Liver (tissue), 9 donors: Measurements from ENCODE around the gene ERAL1. TPM values are rescaled to one million over a fixed set of nuclear protein-coding genes. Genes with fewer than 3 reads are reported as not detected.

Experiments used
- DNase-seq: peaks from one replicate; pipeline ENCODE4 v3.0.0-alpha.2; 2017; ENCODE audit warnings: low spot score
- H3K27ac ChIP-seq, 2 donors: one replicate each; pipeline ENCODE4 v1.7.0; 2013; ENCODE audit warnings: inconsistent platforms in 2 of 2, low read length in 2 of 2, control low read depth in 1 of 2, low read depth in 1 of 2, mild to moderate bottlenecking in 1 of 2
- H3K27me3 ChIP-seq, 4 donors: one replicate each; pipeline versions ENCODE4 v1.6.1 to v1.7.0; 2013; ENCODE audit warnings: low read length in 3 of 4, inconsistent platforms in 1 of 4, mild to moderate bottlenecking in 1 of 4, moderate library complexity in 1 of 4; ENCODE audit not compliant: control insufficient read depth in 4 of 4, insufficient read depth in 4 of 4
- H3K36me3 ChIP-seq, 4 donors: one replicate each; pipeline versions ENCODE4 v1.6.1 to v1.7.0; 2013; ENCODE audit warnings: low read length in 3 of 4, mild to moderate bottlenecking in 3 of 4, low read depth in 1 of 4, moderate library complexity in 1 of 4; ENCODE audit not compliant: control insufficient read depth in 4 of 4, insufficient read depth in 3 of 4
- H3K4me1 ChIP-seq, 4 donors: one replicate each; pipeline versions ENCODE4 v1.6.1 to v1.7.0; 2013; ENCODE audit warnings: low read length in 3 of 4, mild to moderate bottlenecking in 3 of 4, moderate library complexity in 1 of 4; ENCODE audit not compliant: control insufficient read depth in 4 of 4, insufficient read depth in 4 of 4
- H3K4me3 ChIP-seq, 3 donors: one replicate each; pipeline versions ENCODE4 v1.6.1 to v1.7.0; 2013; ENCODE audit warnings: low read length in 3 of 3, control low read depth in 1 of 3, low read depth in 1 of 3, mild to moderate bottlenecking in 1 of 3
- H3K9ac ChIP-seq, 2 donors: one replicate each; pipeline ENCODE4 v1.7.0; 2013; ENCODE audit warnings: low read length in 2 of 2, mild to moderate bottlenecking in 2 of 2, moderate library complexity in 2 of 2, control low read depth in 1 of 2, low read depth in 1 of 2
- H3K9me3 ChIP-seq, 4 donors: one replicate each; pipeline versions ENCODE4 v1.6.1 to v1.7.0; 2013; ENCODE audit warnings: low read length in 3 of 4; ENCODE audit not compliant: control insufficient read depth in 4 of 4
- CTCF ChIP-seq: fragments of 150-350 bp; IDR thresholded peaks from 2 replicates; pipeline ENCODE4 v1.5.1; 2017; ENCODE audit warnings: improper control_type of control experiment, low read depth, low read length; ENCODE audit not compliant: missing input control
- EGR1 ChIP-seq, 2 donors: IDR thresholded peaks; 2 replicates each; pipeline ENCODE4 v1.6.1; 2016 to 2018; ENCODE audit warnings: antibody characterized with exemption in 2 of 2, low read depth in 2 of 2
- FOXA1 ChIP-seq: IDR thresholded peaks from 2 replicates; pipeline ENCODE4 v1.6.1; 2016; ENCODE audit warnings: antibody characterized with exemption
- FOXA2 ChIP-seq: IDR thresholded peaks from 2 replicates; pipeline ENCODE4 v1.6.1; 2016; ENCODE audit warnings: antibody characterized with exemption
- GABPA ChIP-seq, 2 donors: IDR thresholded peaks in 1 of 2; conservative IDR thresholded peaks in 1 of 2; 2 replicates each; pipeline ENCODE4 v1.6.1; 2016; ENCODE audit warnings: antibody characterized with exemption in 2 of 2, mild to moderate bottlenecking in 1 of 2, moderate library complexity in 1 of 2
- HNF4G ChIP-seq: IDR thresholded peaks from 2 replicates; pipeline ENCODE4 v1.6.1; 2016; ENCODE audit warnings: antibody characterized with exemption
- MAX ChIP-seq: IDR thresholded peaks from 2 replicates; pipeline ENCODE4 v1.6.1; 2016; ENCODE audit warnings: antibody characterized with exemption
- RXRA ChIP-seq, 2 donors: IDR thresholded peaks; 2 replicates each; pipeline ENCODE4 v1.6.1; 2017 to 2018; ENCODE audit warnings: antibody characterized with exemption in 2 of 2, mild to moderate bottlenecking in 1 of 2
- SP1 ChIP-seq: IDR thresholded peaks from 2 replicates; pipeline ENCODE4 v1.6.1; 2018; ENCODE audit warnings: antibody characterized with exemption, mild to moderate bottlenecking
- TAF1 ChIP-seq: conservative IDR thresholded peaks from 2 replicates; pipeline ENCODE4 v1.6.1; 2016; ENCODE audit warnings: antibody characterized with exemption, mild to moderate bottlenecking
- YY1 ChIP-seq: IDR thresholded peaks from 2 replicates; pipeline ENCODE4 v1.6.1; 2016; ENCODE audit warnings: antibody characterized with exemption, mild to moderate bottlenecking
- WGBS: extraction: QIAGEN DNeasy Blood & Tissue Kit; methylation state at CpG from one replicate; pipeline ENCODE4 v1.1.7; 2013; 5-methylcytosine and 5-hydroxymethylcytosine counted together
- polyA plus RNA-seq, 2 donors: library from polyadenylated mRNA; stranded (reverse) in 1 of 2; unstranded in 1 of 2; fragments of 200-250 nt in 1 of 2; fragments of >200 nt in 1 of 2; fragmentation: Nextera tagmentation in 1 of 2; extraction: Ambion mirVana in 1 of 2; gene quantifications; one replicate each; pipeline versions ENCODE4 v1.2.1 to v1.2.3, GENCODE V29; 2013 to 2015
- total RNA-seq, 2 donors: library from RNA; depleted of rRNA; stranded (reverse); fragments of >200 nt; gene quantifications; one replicate each; pipeline ENCODE4 v1.2.3, GENCODE V29; 2014
- TF ChIP-seq, protein P1 (sequence below): IDR thresholded peaks from 2 replicates; pipeline ENCODE4 v1.6.1; 2016; ENCODE audit warnings: antibody characterized with exemption
- TF ChIP-seq, protein P2 (sequence below): IDR thresholded peaks from 2 replicates; pipeline ENCODE4 v1.6.1; 2016; ENCODE audit warnings: antibody characterized with exemption, mild to moderate bottlenecking
- donor health status: healthy.
- donor health status: healthy.
- donor health status: healthy.
- donor health status: healthy.
- donor health status: healthy.

ERAL1 gene
- total and polyA plus RNA-seq, 4 donors, result 17.3 to 34.5 (median 29.5) TPM

DNA sequence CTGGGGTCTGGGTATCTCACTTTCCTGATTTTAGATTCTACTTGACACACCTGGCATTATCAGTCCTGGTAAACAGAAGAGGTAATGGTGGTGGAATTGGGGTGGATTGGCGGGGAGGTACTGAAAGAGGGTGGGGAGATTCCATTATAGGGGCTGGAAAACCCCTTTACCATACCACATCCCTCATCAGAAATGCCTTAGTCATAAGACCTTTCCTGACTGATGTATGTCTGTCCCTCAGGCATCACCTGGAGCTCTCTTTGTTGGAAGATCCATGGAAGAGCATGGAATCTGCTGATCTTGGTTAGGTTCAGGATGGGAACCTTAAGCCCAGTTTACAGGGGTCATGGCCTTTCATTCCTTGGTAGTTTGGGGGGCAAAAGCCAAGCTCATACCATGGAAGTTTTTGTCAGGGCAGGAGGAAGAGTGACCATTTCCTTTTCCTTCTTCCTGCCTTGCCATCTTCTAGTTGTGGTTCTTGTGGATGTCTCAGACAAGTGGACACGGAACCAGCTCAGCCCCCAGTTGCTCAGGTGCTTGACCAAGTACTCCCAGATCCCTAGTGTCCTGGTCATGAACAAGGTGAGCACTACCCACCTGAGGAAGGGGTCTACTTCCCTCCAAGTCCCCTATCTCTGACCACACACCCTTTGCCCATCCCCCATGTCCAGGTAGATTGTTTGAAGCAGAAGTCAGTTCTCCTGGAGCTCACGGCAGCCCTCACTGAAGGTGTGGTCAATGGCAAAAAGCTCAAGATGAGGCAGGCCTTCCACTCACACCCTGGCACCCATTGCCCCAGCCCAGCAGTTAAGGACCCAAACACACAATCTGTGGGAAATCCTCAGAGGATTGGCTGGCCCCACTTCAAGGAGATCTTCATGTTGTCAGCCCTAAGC, 3.3 kb downstream of the ERAL1 start:
- no peak for TF ChIP-seq HNF4G
- Histone ChIP-seq H3K27me3 (no peaks in the 10 kb centered on the region), H3K4me1 (peaks cover 1 to 18% (median 11%) of the 10 kb centered on the region in 4 donors), H3K9me3 (no peaks in the 10 kb centered on the region), H3K36me3 (peaks cover 4 to 33% (median 21%) of the 10 kb centered on the region in 4 donors), H3K27ac (no peak overlapping the region), H3K4me3 (no peak overlapping the region), H3K9ac (no peak overlapping the region)
- 94% methylated on average over 3 of the region's 3 CpGs for WGBS
- DNase-seq, result no peak

DNA sequence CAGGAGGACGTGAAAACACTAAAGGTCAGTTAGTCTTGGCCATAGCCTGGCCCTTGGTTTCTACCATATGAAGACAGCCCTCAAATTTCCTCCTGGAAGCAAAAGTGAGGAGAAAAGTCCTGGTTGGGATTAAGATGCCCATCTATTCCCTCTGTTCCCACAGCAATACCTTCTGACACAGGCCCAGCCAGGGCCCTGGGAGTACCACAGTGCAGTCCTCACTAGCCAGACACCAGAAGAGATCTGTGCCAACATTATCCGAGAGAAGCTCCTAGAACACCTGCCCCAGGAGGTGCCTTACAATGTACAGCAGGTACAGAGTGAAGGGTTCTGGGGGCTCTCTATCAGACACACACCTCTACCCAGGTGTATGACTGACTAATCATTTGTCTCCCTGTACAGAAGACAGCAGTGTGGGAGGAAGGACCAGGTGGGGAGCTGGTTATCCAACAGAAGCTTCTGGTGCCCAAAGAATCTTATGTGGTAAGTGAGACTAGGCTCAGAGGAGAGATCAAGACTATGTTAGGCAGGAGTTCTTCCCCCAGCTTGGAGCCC, 4.1 kb downstream of the ERAL1 start:
- 46% methylated on average over 2 of the region's 2 CpGs for WGBS
- peaks cover 4 to 33% (median 21%) of the 10 kb centered on the region in 4 donors for H3K36me3 ChIP-seq
- H3K27me3 ChIP-seq, result no peaks in the 10 kb centered on the region
- no peak overlapping the region for H3K27ac ChIP-seq
- no peak for DNase-seq
- no peak overlapping the region for H3K4me3 ChIP-seq
- H3K4me1 ChIP-seq, result peaks cover 1 to 18% (median 11%) of the 10 kb centered on the region in 4 donors
- H3K9me3 ChIP-seq, result no peaks in the 10 kb centered on the region
- TF ChIP-seq FOXA2, result no peak
- TF ChIP-seq MAX, result no peak
- TF ChIP-seq, protein P1, sequence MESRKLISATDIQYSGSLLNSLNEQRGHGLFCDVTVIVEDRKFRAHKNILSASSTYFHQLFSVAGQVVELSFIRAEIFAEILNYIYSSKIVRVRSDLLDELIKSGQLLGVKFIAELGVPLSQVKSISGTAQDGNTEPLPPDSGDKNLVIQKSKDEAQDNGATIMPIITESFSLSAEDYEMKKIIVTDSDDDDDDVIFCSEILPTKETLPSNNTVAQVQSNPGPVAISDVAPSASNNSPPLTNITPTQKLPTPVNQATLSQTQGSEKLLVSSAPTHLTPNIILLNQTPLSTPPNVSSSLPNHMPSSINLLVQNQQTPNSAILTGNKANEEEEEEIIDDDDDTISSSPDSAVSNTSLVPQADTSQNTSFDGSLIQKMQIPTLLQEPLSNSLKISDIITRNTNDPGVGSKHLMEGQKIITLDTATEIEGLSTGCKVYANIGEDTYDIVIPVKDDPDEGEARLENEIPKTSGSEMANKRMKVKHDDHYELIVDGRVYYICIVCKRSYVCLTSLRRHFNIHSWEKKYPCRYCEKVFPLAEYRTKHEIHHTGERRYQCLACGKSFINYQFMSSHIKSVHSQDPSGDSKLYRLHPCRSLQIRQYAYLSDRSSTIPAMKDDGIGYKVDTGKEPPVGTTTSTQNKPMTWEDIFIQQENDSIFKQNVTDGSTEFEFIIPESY, result no peak
- no peak for TF ChIP-seq GABPA (IDR thresholded peaks at IDR 0.05 in 1 of 2, conservative IDR thresholded peaks at IDR 0.05 in 1 of 2)
- TF ChIP-seq, protein P2, sequence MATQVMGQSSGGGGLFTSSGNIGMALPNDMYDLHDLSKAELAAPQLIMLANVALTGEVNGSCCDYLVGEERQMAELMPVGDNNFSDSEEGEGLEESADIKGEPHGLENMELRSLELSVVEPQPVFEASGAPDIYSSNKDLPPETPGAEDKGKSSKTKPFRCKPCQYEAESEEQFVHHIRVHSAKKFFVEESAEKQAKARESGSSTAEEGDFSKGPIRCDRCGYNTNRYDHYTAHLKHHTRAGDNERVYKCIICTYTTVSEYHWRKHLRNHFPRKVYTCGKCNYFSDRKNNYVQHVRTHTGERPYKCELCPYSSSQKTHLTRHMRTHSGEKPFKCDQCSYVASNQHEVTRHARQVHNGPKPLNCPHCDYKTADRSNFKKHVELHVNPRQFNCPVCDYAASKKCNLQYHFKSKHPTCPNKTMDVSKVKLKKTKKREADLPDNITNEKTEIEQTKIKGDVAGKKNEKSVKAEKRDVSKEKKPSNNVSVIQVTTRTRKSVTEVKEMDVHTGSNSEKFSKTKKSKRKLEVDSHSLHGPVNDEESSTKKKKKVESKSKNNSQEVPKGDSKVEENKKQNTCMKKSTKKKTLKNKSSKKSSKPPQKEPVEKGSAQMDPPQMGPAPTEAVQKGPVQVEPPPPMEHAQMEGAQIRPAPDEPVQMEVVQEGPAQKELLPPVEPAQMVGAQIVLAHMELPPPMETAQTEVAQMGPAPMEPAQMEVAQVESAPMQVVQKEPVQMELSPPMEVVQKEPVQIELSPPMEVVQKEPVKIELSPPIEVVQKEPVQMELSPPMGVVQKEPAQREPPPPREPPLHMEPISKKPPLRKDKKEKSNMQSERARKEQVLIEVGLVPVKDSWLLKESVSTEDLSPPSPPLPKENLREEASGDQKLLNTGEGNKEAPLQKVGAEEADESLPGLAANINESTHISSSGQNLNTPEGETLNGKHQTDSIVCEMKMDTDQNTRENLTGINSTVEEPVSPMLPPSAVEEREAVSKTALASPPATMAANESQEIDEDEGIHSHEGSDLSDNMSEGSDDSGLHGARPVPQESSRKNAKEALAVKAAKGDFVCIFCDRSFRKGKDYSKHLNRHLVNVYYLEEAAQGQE, result no peak
- TF ChIP-seq CTCF, result no peak
- TF ChIP-seq EGR1 (IDR thresholded peaks at IDR 0.05; ENCODE audit: low read depth in 2 of 2), result no peak
- TF ChIP-seq RXRA (IDR thresholded peaks at IDR 0.05), result no peak
- no peak for TF ChIP-seq TAF1
- no peak for TF ChIP-seq SP1
- no peak for TF ChIP-seq FOXA1
- TF ChIP-seq YY1, result no peak
- TF ChIP-seq HNF4G, result no peak
- H3K9ac ChIP-seq, result no peak overlapping the region
